ENCODE measurements around the gene KANSL3.

The KANSL3 gene

GRCh38 chr2:96579422-96579821 lies 58.7 kb downstream of the KANSL3 start:
- TF ChIP-seq ZC3H10 (CRISPR knock-in tag; IDR thresholded peaks at IDR 0.05) (no peak), CREB5 (CRISPR knock-in tag; IDR thresholded peaks at IDR 0.05; ENCODE audit: low read depth) (no peak), PPARA (CRISPR knock-in tag; IDR thresholded peaks at IDR 0.05; ENCODE audit: borderline replicate concordance) (no peak), TCF4 (CRISPR knock-in tag; IDR thresholded peaks at IDR 0.05; ENCODE audit: borderline replicate concordance) (no peak), ARNTL (CRISPR knock-in tag; IDR thresholded peaks at IDR 0.05; ENCODE audit: borderline replicate concordance, low read depth) (no peak), RARB (CRISPR knock-in tag; IDR thresholded peaks at IDR 0.05) (no peak), ZNF565 (CRISPR knock-in tag; conservative IDR thresholded peaks at IDR 0.05; ENCODE audit: low read depth) (no peak), PATZ1 (CRISPR knock-in tag; IDR thresholded peaks at IDR 0.05; ENCODE audit: borderline replicate concordance) (no peak), TOX (CRISPR knock-in tag; IDR thresholded peaks at IDR 0.05; ENCODE audit: borderline replicate concordance) (no peak), CSDC2 (CRISPR knock-in tag; IDR thresholded peaks at IDR 0.05) (no peak), TSHZ2 (CRISPR knock-in tag; IDR thresholded peaks at IDR 0.05) (no peak), ZNF70 (CRISPR knock-in tag; IDR thresholded peaks at IDR 0.05) (no peak), ESRRG (CRISPR knock-in tag; IDR thresholded peaks at IDR 0.05) (no peak), GLIS3 (CRISPR knock-in tag; IDR thresholded peaks at IDR 0.05) (no peak), POU6F1 (CRISPR knock-in tag; IDR thresholded peaks at IDR 0.05; ENCODE audit: borderline replicate concordance, low read depth) (no peak), ZFP30 (CRISPR knock-in tag; IDR thresholded peaks at IDR 0.05) (no peak), BACH2 (CRISPR knock-in tag; IDR thresholded peaks at IDR 0.05; ENCODE audit: borderline replicate concordance) (no peak), SNAI2 (CRISPR knock-in tag; IDR thresholded peaks at IDR 0.05) (no peak), ZFP3 (CRISPR knock-in tag; IDR thresholded peaks at IDR 0.05) (no peak)
- TF ChIP-seq, protein P1, sequence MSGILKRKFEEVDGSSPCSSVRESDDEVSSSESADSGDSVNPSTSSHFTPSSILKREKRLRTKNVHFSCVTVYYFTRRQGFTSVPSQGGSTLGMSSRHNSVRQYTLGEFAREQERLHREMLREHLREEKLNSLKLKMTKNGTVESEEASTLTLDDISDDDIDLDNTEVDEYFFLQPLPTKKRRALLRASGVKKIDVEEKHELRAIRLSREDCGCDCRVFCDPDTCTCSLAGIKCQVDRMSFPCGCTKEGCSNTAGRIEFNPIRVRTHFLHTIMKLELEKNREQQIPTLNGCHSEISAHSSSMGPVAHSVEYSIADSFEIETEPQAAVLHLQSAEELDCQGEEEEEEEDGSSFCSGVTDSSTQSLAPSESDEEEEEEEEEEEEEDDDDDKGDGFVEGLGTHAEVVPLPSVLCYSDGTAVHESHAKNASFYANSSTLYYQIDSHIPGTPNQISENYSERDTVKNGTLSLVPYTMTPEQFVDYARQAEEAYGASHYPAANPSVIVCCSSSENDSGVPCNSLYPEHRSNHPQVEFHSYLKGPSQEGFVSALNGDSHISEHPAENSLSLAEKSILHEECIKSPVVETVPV (CRISPR knock-in tag; IDR thresholded peaks at IDR 0.05): no peak
- no peak for ATAC-seq

DNA sequence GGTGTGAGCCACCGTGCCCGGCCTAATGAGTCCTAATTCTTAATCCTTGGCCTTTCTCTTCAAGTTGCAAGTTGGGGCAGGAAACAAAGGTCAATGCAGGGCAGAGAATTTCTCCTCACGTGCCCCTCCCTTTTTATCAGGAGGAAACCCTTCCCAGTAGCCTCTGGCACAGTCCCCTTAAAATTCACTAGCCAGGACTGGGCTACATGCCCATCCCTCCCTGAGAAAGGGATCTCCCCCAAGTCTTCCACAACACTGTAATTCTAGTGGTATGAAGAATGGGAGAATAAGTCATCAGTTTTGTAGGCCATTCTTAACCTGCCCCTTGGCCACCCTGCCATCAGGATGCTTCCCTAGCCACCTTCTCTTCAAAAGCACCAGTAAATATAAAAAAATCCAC lies 59.4 kb downstream of the KANSL3 start:
- ATAC-seq: no peak
- TF ChIP-seq, protein P1 (CRISPR knock-in tag; IDR thresholded peaks at IDR 0.05): no peak
- no peak for TF ChIP-seq POU6F1 (CRISPR knock-in tag; IDR thresholded peaks at IDR 0.05; ENCODE audit: borderline replicate concordance, low read depth)
